M059J (cell line): Measurements from ENCODE around the gene KCNF1. TPM values are rescaled to one million over a fixed set of nuclear protein-coding genes. Genes with fewer than 3 reads are reported as not detected.
"Not testable (repeated sequence)": the region's sequence is repeated elsewhere in the genome, so short reads cannot be mapped to it uniquely, and the experiment has no call there.

Experiments used
- DNase-seq: peaks from one replicate; pipeline ENCODE4 v3.0.0-alpha.2; 2012; ENCODE audit warnings: low read depth
- total RNA-seq: library from RNA; depleted of rRNA; stranded (reverse); fragments of >200 nt; shearing (Covaris generic); gene quantifications from 2 replicates; pipeline ENCODE4 v1.2.3, GENCODE V29; 2014

Gene KCNF1
- total RNA-seq, 1 experiment from 2014 or later = 0.07 TPM

- DNase-seq = no peak
Measured at GRCh38 chr2:10939058-10939457, 27.3 kb downstream of the KCNF1 start.

- DNase-seq = no peak
Measured at GRCh38 chr2:10940596-10940995, 28.9 kb downstream of the KCNF1 start.

GRCh38 chr2:10941383-10941782, 29.6 kb downstream of the KCNF1 start:
- DNase-seq = no peak

GRCh38 chr2:10944799-10945198, 33.1 kb downstream of the KCNF1 start:
- no peak for DNase-seq

- DNase-seq = no peak
Measured at GRCh38 chr2:10946394-10946793, 34.7 kb downstream of the KCNF1 start.

GRCh38 chr2:10947005-10947440, 35.3 kb downstream of the KCNF1 start:
- DNase-seq = peak; percentile 41

GRCh38 chr2:10947446-10948187, 35.9 kb downstream of the KCNF1 start:
- DNase-seq = no peak

- DNase-seq = no peak
Measured at GRCh38 chr2:10948188-10948564, 36.4 kb downstream of the KCNF1 start.

- no peak for DNase-seq
Measured at GRCh38 chr2:10948606-10949230, 37.0 kb downstream of the KCNF1 start.

GRCh38 chr2:10949835-10950234, 38.1 kb downstream of the KCNF1 start:
- no peak for DNase-seq

- no peak for DNase-seq
Measured at GRCh38 chr2:10951558-10952414, 40.1 kb downstream of the KCNF1 start.

- no peak for DNase-seq
Measured at GRCh38 chr2:10954416-10954815, 42.7 kb downstream of the KCNF1 start.

GRCh38 chr2:10954856-10955818, 43.4 kb downstream of the KCNF1 start:
- peak; percentile 71 for DNase-seq

- DNase-seq = no peak
Measured at GRCh38 chr2:10956006-10956790, 44.5 kb downstream of the KCNF1 start.

GRCh38 chr2:10957391-10957790, 45.7 kb downstream of the KCNF1 start:
- no peak for DNase-seq

- DNase-seq = not testable (repeated sequence)
Measured at GRCh38 chr2:10958452-10958851, 46.7 kb downstream of the KCNF1 start.

GRCh38 chr2:10960606-10961489, 49.1 kb downstream of the KCNF1 start:
- no peak for DNase-seq

GRCh38 chr2:10961490-10961875, 49.7 kb downstream of the KCNF1 start:
- DNase-seq = no peak

- no peak for DNase-seq
Measured at GRCh38 chr2:10962004-10962403, 50.3 kb downstream of the KCNF1 start.

GRCh38 chr2:10963155-10963554, 51.4 kb downstream of the KCNF1 start:
- DNase-seq = peak; percentile 44
